GM19239 (cell line): ENCODE measurements around the gene STC2.

Source experiments
- DNase-seq: peaks from one replicate; pipeline ENCODE4 v3.0.0; 2011; ENCODE audit warnings: low spot score; ENCODE audit not compliant: insufficient read length
- FAIRE-seq: peaks from 2 replicates; lab custom pipeline; 2011; peaks lifted over from hg19 to GRCh38; lab: Jason Lieb, UNC

STC2 gene

DNA sequence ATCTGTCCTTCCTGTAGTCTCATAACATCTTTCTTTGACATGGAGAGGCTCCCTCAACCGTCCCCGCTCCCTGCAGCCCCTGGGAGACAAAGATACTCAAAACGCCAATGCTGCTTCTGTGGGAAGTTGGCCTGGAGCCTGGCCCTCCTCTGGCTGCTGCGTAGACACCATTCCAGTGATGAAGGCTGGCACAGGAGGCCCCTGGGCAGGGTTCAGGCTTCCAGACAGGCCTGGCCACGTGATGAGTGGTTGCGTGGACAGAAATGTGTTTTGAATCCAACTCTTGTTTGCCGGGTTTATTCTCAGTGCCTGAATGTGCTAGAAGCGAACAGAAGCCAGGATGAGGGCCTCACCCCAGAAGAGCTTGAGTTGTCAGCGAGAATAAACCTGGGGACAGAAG, 50.0 kb downstream of the STC2 start:
- DNase-seq (no peak), FAIRE-seq (no peak)

DNA sequence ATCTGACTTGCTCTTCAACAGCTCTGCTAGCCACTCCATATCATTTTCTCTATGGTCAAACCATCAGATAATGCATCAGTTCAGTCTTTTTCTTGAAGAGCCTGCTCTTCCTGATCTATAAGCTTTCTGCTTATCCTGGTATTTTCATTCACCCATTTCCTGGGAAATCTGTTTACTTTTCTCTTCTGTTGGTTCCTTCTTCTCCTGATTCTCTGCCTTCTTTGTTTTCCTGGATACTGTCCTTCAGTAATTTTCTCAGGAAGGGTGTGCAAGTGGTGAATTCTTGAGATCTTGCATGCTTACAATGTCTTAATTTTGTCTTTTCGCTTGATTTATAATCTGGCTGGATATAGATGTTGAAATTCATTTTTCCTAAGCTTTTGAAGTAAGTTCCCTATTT, 53.4 kb downstream of the STC2 start:
- no peak for DNase-seq
- no peak for FAIRE-seq

DNA sequence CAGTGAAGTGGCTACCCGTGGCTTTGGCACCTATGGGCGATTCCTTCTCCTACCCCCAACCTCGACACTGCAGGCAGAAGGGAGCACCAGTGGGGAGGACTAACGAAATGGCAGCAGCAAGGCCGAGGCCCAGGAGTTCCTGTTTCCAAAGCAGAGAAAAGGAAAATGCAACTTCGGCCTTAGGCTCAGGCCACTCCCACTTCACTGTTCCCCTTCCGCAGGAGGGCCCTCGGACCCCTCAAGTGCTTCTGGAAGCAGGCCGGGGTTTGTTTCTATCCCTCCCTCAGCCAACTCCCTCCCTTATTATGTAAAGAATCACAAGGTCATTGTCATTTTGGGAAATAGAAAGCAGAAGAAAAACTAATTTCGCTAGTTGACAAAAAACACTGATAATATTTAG, 56.8 kb downstream of the STC2 start:
- no peak for DNase-seq
- FAIRE-seq: no peak

DNA sequence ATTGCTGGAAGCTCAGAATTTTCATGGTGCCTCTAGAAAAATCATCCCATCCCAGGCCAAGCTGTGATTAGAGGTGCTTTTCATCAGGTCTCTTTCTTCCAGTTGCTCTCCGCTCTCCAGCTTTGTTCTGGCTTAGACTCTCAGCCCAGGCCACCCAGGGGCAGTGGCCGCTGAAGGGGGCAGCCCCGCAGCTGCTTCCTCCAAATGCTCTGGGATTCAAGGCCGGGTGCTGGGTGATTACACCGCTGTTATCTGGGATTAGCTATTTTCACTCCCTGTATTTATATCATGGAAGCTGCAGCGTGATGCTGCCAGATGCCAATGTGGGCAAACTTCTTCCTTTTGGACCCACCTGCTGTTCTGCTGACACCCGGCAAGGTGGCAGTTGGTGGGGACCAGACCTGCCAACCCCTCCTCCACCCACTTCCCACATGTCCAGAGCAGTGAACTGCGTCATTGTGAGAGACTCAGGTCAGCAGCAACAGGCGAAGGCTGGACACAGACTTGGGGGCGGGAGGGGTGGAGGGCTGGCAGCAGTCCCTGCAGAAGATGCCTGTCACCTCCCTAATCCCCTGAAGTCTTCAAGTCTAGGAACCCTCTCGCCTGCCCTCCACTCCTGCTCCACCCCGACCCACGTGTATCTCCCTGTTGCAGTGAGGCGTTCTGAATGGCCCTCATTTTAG, 59.3 kb downstream of the STC2 start:
- FAIRE-seq: no peak
- no peak for DNase-seq

DNA sequence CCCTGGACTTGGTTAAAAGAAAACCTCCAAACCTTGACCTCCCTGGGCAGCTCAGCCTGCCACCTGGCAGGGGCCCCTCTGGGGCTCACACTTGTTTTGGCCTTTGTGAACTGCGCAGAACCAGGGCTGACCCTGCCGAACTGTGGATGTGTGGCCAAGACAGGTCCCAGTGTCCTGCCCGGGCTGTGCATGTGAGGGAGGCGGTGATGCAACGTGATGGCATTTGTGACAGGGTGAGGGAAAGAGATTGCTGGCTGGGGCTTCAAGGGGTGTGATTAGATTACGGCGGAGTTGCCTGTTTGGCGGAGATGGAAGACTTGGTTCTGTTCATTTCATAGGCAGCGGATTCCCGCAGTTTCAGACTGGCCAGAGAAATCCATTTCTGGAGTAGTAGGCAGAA, 62.8 kb downstream of the STC2 start:
- FAIRE-seq: no peak

More for the DNA sequence above, 62.8 kb downstream of the STC2 start:
- no peak for DNase-seq
